Trophoblast cell (in vitro differentiated cells and primary cell): ENCODE data around the gene EGFL8.

Source experiments
- DNase-seq, 2 donors: peaks; one replicate each; pipeline ENCODE4 v3.0.0-alpha.2; 2016
- H2AFZ ChIP-seq: 2 replicates; pipeline ENCODE4 v1.6.1; 2013; ENCODE audit warnings: low read length, moderate library complexity, mild to moderate bottlenecking; ENCODE audit not compliant: insufficient read depth, poor library complexity
- H2AK5ac ChIP-seq: 2 replicates; pipeline ENCODE4 v1.6.1; 2013; ENCODE audit warnings: mild to moderate bottlenecking, low read length
- H2BK120ac ChIP-seq: 2 replicates; pipeline ENCODE4 v1.6.1; 2013; ENCODE audit warnings: low read length, mild to moderate bottlenecking, moderate library complexity; ENCODE audit not compliant: insufficient read depth, poor library complexity
- H2BK12ac ChIP-seq: 2 replicates; pipeline ENCODE4 v1.6.1; 2013; ENCODE audit warnings: mild to moderate bottlenecking, low read length, moderate library complexity
- H2BK5ac ChIP-seq: 2 replicates; pipeline ENCODE4 v1.6.1; 2013; ENCODE audit warnings: low read length, low read depth, moderate library complexity, mild to moderate bottlenecking; ENCODE audit not compliant: poor library complexity
- H3K14ac ChIP-seq: 2 replicates; pipeline ENCODE4 v1.6.1; 2013; ENCODE audit warnings: mild to moderate bottlenecking, low read length
- H3K18ac ChIP-seq: 2 replicates; pipeline ENCODE4 v1.6.1; 2013; ENCODE audit warnings: mild to moderate bottlenecking, low read length
- H3K23ac ChIP-seq: 2 replicates; pipeline ENCODE4 v1.6.1; 2013; ENCODE audit warnings: low read length
- H3K27ac ChIP-seq: 2 replicates; pipeline ENCODE4 v1.5.1; 2013; ENCODE audit warnings: low read depth, mild to moderate bottlenecking, inconsistent platforms, low read length, moderate library complexity
- H3K27me3 ChIP-seq: 2 replicates; pipeline ENCODE4 v1.6.1; 2013; ENCODE audit warnings: inconsistent platforms, mild to moderate bottlenecking, low read length, moderate library complexity; ENCODE audit not compliant: insufficient read depth
- H3K36me3 ChIP-seq, 2 experiments: 1 replicate in 1 of 2; 2 replicates in 1 of 2; pipeline ENCODE4 v1.6.1; 2013; ENCODE audit warnings: low read length in 2 of 2, mild to moderate bottlenecking in 2 of 2, moderate library complexity in 1 of 2; ENCODE audit not compliant: insufficient read depth in 2 of 2, control insufficient read depth in 1 of 2
- H3K4ac ChIP-seq: 2 replicates; pipeline ENCODE4 v1.6.1; 2013; ENCODE audit warnings: low read depth, mild to moderate bottlenecking, low read length, moderate library complexity
- H3K4me1 ChIP-seq, 2 experiments: 1 replicate in 1 of 2; 2 replicates in 1 of 2; pipeline ENCODE4 v1.6.1; 2013; ENCODE audit warnings: low read length in 2 of 2, mild to moderate bottlenecking in 2 of 2, moderate library complexity in 1 of 2; ENCODE audit not compliant: insufficient read depth in 2 of 2, control insufficient read depth in 1 of 2
- H3K4me2 ChIP-seq: 2 replicates; pipeline ENCODE4 v1.6.1; 2013; ENCODE audit warnings: inconsistent platforms, mild to moderate bottlenecking, low read length, moderate library complexity
- H3K4me3 ChIP-seq: 2 replicates; pipeline ENCODE4 v1.5.1; 2013; ENCODE audit warnings: mild to moderate bottlenecking, low read depth, low read length, inconsistent platforms
- H3K79me1 ChIP-seq: one replicate; pipeline ENCODE4 v1.6.1; 2013; ENCODE audit warnings: low read length
- H3K79me2 ChIP-seq: 2 replicates; pipeline ENCODE4 v1.6.1; 2013; ENCODE audit warnings: low read length, mild to moderate bottlenecking; ENCODE audit not compliant: control insufficient read depth, insufficient read depth, poor library complexity
- H3K9ac ChIP-seq: 2 replicates; pipeline ENCODE4 v1.6.1; 2013; ENCODE audit warnings: mild to moderate bottlenecking, low read length
- H3K9me3 ChIP-seq: 2 replicates; pipeline ENCODE4 v1.6.1; 2013; ENCODE audit warnings: low read depth, mild to moderate bottlenecking, control low read depth, inconsistent platforms, low read length; ENCODE audit not compliant: insufficient read depth
- H4K12ac ChIP-seq: 2 replicates; pipeline ENCODE4 v1.6.1; 2013; ENCODE audit warnings: low read depth, mild to moderate bottlenecking, low read length, moderate library complexity
- H4K8ac ChIP-seq: 2 replicates; pipeline ENCODE4 v1.6.1; 2013; ENCODE audit warnings: low read depth, mild to moderate bottlenecking, low read length, moderate library complexity
- H4K91ac ChIP-seq: one replicate; pipeline ENCODE4 v1.6.1; 2013; ENCODE audit warnings: low read depth, mild to moderate bottlenecking, low read length, moderate library complexity
- WGBS: extraction: QIAGEN DNeasy Blood & Tissue Kit; methylation state at CpG from one replicate; pipeline ENCODE4 v1.1.7; 2013; ENCODE audit warnings: missing lambda C conversion rate; ENCODE audit not compliant: insufficient read length, insufficient coverage; ENCODE audit errors: extremely low coverage; 5-methylcytosine and 5-hydroxymethylcytosine counted together

EGFL8 gene

GRCh38 chr6:32126880-32127279, 37.5 kb upstream of the EGFL8 start:
- Histone ChIP-seq H3K4me2 (peak overlapping the region; percentile 78), H3K79me2 (peaks cover 10% of the 10 kb centered on the region), H3K9ac (no peak overlapping the region), H2BK120ac (no peak overlapping the region), H3K4ac (peak overlapping the region; percentile 43), H3K4me1 (peaks cover 18% of the 10 kb centered on the region in 2 experiments), H3K79me1 (peaks cover 13% of the 10 kb centered on the region), H3K23ac (no peak overlapping the region), H3K27ac (no peak overlapping the region), H4K8ac (no peak overlapping the region), H3K18ac (no peak overlapping the region), H3K27me3 (no peaks in the 10 kb centered on the region), H3K36me3 (peaks cover 5 to 22% of the 10 kb centered on the region in 2 experiments), H3K14ac (no peak overlapping the region), H4K12ac (no peak overlapping the region), H2BK12ac (no peak overlapping the region), H3K9me3 (no peaks in the 10 kb centered on the region), H4K91ac (no peak overlapping the region), H2BK5ac (no peak overlapping the region), H2AFZ (no peak overlapping the region), H3K4me3 (no peak overlapping the region), H2AK5ac (no peak overlapping the region)
- WGBS, result no CpG with 5 or more reads among the region's 8 CpGs
- DNase-seq, result no peak

GRCh38 chr6:32127409-32127716, 37.0 kb upstream of the EGFL8 start:
- Histone ChIP-seq H3K9me3 (no peaks in the 10 kb centered on the region), H3K9ac (peak overlapping the region; percentile 45), H4K8ac (no peak overlapping the region), H2BK120ac (no peak overlapping the region), H2AFZ (peak overlapping the region; percentile 68), H3K23ac (no peak overlapping the region), H2AK5ac (no peak overlapping the region), H3K4me1 (peaks cover 18% of the 10 kb centered on the region in 2 experiments), H3K14ac (peak overlapping the region; percentile 19), H3K27me3 (no peaks in the 10 kb centered on the region), H3K27ac (no peak overlapping the region), H4K91ac (no peak overlapping the region), H3K4me2 (peak overlapping the region; percentile 78), H4K12ac (no peak overlapping the region), H3K36me3 (peaks cover 3 to 19% of the 10 kb centered on the region in 2 experiments), H3K4ac (peak overlapping the region; percentile 44), H3K4me3 (peak overlapping the region; percentile 93), H3K79me1 (peaks cover 13% of the 10 kb centered on the region), H3K79me2 (peaks cover 10% of the 10 kb centered on the region), H2BK5ac (no peak overlapping the region), H3K18ac (no peak overlapping the region), H2BK12ac (no peak overlapping the region)
- DNase-seq, result no peak
- no CpG with 5 or more reads among the region's 9 CpGs for WGBS

- H3K36me3 ChIP-seq, result peaks cover 2 to 16% of the 10 kb centered on the region in 2 experiments
- WGBS, result no CpG with 5 or more reads among the region's 44 CpGs
Measured at GRCh38 chr6:32127717-32128592, 36.4 kb upstream of the EGFL8 start, which contains the start of gene ATF6B. ATF6B (minus strand) TSS chr6:32128246; CDS start chr6:32128207, 39 bp downstream.

GRCh38 chr6:32128751-32129296, 35.6 kb upstream of the EGFL8 start:
- Histone ChIP-seq H3K4ac (peak overlapping the region; percentile 4), H4K8ac (peak overlapping the region; percentile 87), H3K4me3 (no peak overlapping the region), H3K36me3 (peaks cover 2 to 13% of the 10 kb centered on the region in 2 experiments), H3K18ac (no peak overlapping the region), H3K9me3 (no peaks in the 10 kb centered on the region), H3K27me3 (no peaks in the 10 kb centered on the region), H3K4me1 (peaks cover 18% of the 10 kb centered on the region in 2 experiments), H3K4me2 (peak overlapping the region; percentile 49), H2BK120ac (no peak overlapping the region), H3K9ac (peak overlapping the region; percentile 4), H3K14ac (no peak overlapping the region), H2AK5ac (peak overlapping the region; percentile 11), H3K27ac (no peak overlapping the region), H2AFZ (no peak overlapping the region), H4K91ac (peak overlapping the region; percentile 70), H3K79me1 (peaks cover 13% of the 10 kb centered on the region), H3K23ac (no peak overlapping the region), H4K12ac (peak overlapping the region; percentile 31), H3K79me2 (peaks cover 10% of the 10 kb centered on the region), H2BK12ac (no peak overlapping the region), H2BK5ac (no peak overlapping the region)
- DNase-seq, result no peak
- no CpG with 5 or more reads among the region's 13 CpGs for WGBS

More at GRCh38 chr6:32127717-32128592, 36.4 kb upstream of the EGFL8 start, which contains the start of gene ATF6B:
- peaks cover 18% of the 10 kb centered on the region in 2 experiments for H3K4me1 ChIP-seq
- H2AK5ac ChIP-seq, result peak within 1 kb of the TSS; percentile 81
- H4K91ac ChIP-seq, result peak within 1 kb of the TSS; percentile 98
- H3K4ac ChIP-seq, result peak within 1 kb of the TSS; percentile 92
- peak within 1 kb of the TSS; percentile 81 for H3K27ac ChIP-seq
- peak within 1 kb of the TSS; percentile 78 for H2BK120ac ChIP-seq
- peak within 1 kb of the TSS; percentile 97 for H4K12ac ChIP-seq
- peak within 1 kb of the TSS; percentile 98 for H4K8ac ChIP-seq
- H2BK5ac ChIP-seq, result peak within 1 kb of the TSS; percentile 89
- H2AFZ ChIP-seq, result peak within 1 kb of the TSS; percentile 68
- peak within 1 kb of the TSS; percentile 96 for H3K14ac ChIP-seq
- peak within 1 kb of the TSS; percentile 93 for H3K4me3 ChIP-seq
- peak within 1 kb of the TSS; percentile 98 for H3K18ac ChIP-seq
- H3K79me2 ChIP-seq, result peaks cover 10% of the 10 kb centered on the region
- H3K27me3 ChIP-seq, result no peaks in the 10 kb centered on the region
- H3K9ac ChIP-seq, result peak within 1 kb of the TSS; percentile 95
- DNase-seq, result peak; percentile 99 to 100
- H3K79me1 ChIP-seq, result peaks cover 13% of the 10 kb centered on the region
- H3K4me2 ChIP-seq, result peak within 1 kb of the TSS; percentile 78
- no peak within 1 kb of the TSS for H3K23ac ChIP-seq
- no peak within 1 kb of the TSS for H2BK12ac ChIP-seq
- no peaks in the 10 kb centered on the region for H3K9me3 ChIP-seq
